Skeletal muscle satellite cell (primary cell): ENCODE data around the gene TAF11L8. TPM values are rescaled to one million over a fixed set of nuclear protein-coding genes. Genes with fewer than 3 reads are reported as not detected.
"Not testable (repeated sequence)": the region's sequence is repeated elsewhere in the genome, so short reads cannot be mapped to it uniquely, and the experiment has no call there.

ENCODE experiments used
- H3K27me3 ChIP-seq: 2 replicates; pipeline ENCODE4 v1.7.0; 2013; ENCODE audit warnings: low read length; ENCODE audit not compliant: control insufficient read depth, insufficient read depth
- H3K36me3 ChIP-seq: 2 replicates; pipeline ENCODE4 v1.7.0; 2013; ENCODE audit warnings: mild to moderate bottlenecking, control low read depth, low read length; ENCODE audit not compliant: insufficient read depth
- H3K4me1 ChIP-seq: 2 replicates; pipeline ENCODE4 v1.7.0; 2013; ENCODE audit warnings: low read length; ENCODE audit not compliant: control insufficient read depth, insufficient read depth
- H3K4me2 ChIP-seq: 2 replicates; pipeline ENCODE4 v1.7.0; 2013; ENCODE audit warnings: mild to moderate bottlenecking, low read length
- H3K4me3 ChIP-seq: 2 replicates; pipeline ENCODE4 v1.7.0; 2013; ENCODE audit warnings: low read length
- H3K9ac ChIP-seq: 2 replicates; pipeline ENCODE4 v1.7.0; 2013; ENCODE audit warnings: mild to moderate bottlenecking, low read depth, low read length, moderate library complexity
- H3K9me3 ChIP-seq: replicated peaks from 2 replicates; pipeline ENCODE4 v1.7.0; 2013; ENCODE audit warnings: mild to moderate bottlenecking, control low read depth, low read length
- total RNA-seq: library from RNA; depleted of rRNA; stranded (reverse); fragments of >200 nt; gene quantifications from 2 replicates; pipeline ENCODE4 v1.2.3, GENCODE V29; 2012; rRNA removed

Gene TAF11L8
- not detected in 2 replicates for total RNA-seq

DNA sequence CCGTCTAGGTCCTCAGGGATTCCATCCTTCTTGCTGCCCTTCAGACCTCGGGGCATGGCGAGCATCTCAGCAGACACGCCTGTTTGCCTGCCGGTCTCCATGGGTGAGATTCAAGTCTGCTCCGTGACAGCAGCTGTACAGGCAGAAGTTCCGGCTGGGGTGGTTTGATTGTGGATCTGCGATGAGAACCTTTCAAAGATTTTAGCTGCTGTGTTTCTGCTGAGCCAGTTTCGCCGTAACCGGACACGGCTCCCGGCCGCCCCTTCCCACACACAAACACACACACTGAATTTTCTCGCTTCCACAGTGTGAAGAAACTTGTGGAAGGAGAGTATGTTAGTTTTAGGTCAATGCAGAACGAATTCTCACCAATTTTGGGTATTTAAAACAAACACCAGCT, at the start of gene TAF11L8:
TAF11L8 (minus strand) TSS at position 101 of the 400 bp plus-strand sequence.
- not testable (repeated sequence) for H3K4me2 ChIP-seq, H3K36me3 ChIP-seq, H3K27me3 ChIP-seq, H3K4me1 ChIP-seq, H3K4me3 ChIP-seq, H3K9me3 ChIP-seq, H3K9ac ChIP-seq

DNA sequence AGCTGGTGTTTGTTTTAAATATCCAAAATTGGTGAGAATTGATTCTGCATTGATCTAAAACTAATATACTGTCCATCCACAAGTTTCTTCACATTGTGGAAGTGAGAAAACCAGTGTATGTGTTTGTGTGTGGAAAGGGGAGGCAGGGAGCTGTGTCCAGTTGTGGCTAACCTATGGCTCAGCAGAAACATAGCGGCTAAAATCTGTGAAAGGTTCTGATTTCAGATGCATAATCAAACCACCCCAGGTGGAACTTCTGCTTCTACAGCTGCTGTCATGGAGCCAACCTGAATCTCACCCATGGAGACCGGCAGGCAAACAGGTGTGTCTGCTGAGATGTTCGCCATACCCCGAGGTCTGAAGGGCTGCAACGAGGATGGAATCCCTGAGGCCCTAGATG, 43.4 kb upstream of the TAF11L8 start, which contains the start of gene TAF11L14:
TAF11L14 (plus strand) TSS at position 301 of the 400 bp plus-strand sequence.
- Histone ChIP-seq H3K4me2 (no peak within 1 kb of the TSS), H3K9me3 (no peaks in the 10 kb centered on the region), H3K9ac (no peak within 1 kb of the TSS), H3K4me1 (no peaks in the 10 kb centered on the region), H3K36me3 (no peaks in the 10 kb centered on the region), H3K4me3 (no peak within 1 kb of the TSS), H3K27me3 (no peaks in the 10 kb centered on the region)

GRCh38 chr5:17631788-17632187, 41.0 kb upstream of the TAF11L8 start, which contains the start of gene TAF11L13:
Gene TAF11L13 (plus strand): TSS chr5:17632088.
- not testable (repeated sequence) for H3K27me3 ChIP-seq, H3K9me3 ChIP-seq, H3K4me1 ChIP-seq

DNA sequence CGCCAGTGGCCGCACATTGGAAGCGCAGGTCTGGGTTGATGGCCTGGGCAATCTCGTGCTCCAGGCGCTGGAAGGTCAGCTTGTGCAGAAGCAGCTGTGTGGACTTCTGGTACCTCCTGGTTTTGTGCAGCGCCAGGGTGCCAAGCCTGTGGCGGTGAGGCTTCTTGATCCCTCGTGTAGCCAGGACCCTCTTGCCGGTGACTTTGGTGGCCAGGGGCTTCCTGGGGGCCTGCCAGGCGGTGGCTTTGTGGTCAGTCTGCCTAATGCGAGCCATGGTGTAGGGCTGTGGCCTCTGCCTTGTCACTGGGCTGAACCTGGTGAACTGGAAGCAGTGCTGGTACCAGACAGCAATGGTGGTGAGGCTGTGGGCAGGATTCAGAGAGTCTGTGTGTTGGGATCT, 34.9 kb upstream of the TAF11L8 start:
- Histone ChIP-seq H3K27me3 (no peaks in the 10 kb centered on the region), H3K4me3 (no peak overlapping the region), H3K9me3 (no peaks in the 10 kb centered on the region), H3K4me1 (no peaks in the 10 kb centered on the region), H3K36me3 (no peaks in the 10 kb centered on the region), H3K4me2 (no peak overlapping the region), H3K9ac (no peak overlapping the region)

More at GRCh38 chr5:17631788-17632187, 41.0 kb upstream of the TAF11L8 start, which contains the start of gene TAF11L13:
- not testable (repeated sequence) for H3K4me2 ChIP-seq, H3K4me3 ChIP-seq, H3K36me3 ChIP-seq, H3K9ac ChIP-seq

DNA sequence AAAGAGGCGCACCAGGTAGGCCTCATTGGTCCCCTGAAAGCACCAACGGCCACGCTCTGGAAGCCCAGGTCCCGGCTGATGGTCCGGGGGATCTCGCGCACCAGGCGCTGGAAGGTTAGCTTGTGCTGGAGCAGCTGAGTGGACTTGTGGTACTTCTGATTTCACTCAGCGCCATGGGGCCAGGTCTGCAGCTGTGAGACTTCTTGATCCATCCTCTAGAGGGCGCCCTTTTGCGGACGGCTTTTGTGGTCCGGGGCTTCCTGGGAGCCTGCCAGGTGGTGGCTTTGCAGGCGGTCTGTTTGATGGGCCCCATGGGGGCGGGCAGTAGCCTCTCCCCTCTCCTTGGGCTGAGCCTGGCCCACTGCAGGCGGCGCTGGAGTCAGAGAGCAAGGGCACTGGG, 29.9 kb upstream of the TAF11L8 start:
- H3K4me1 ChIP-seq: no peaks in the 10 kb centered on the region
- H3K9ac ChIP-seq: no peak overlapping the region
- no peak overlapping the region for H3K4me3 ChIP-seq
- H3K9me3 ChIP-seq: no peaks in the 10 kb centered on the region
- H3K36me3 ChIP-seq: no peaks in the 10 kb centered on the region
- no peaks in the 10 kb centered on the region for H3K27me3 ChIP-seq
- no peak overlapping the region for H3K4me2 ChIP-seq

DNA sequence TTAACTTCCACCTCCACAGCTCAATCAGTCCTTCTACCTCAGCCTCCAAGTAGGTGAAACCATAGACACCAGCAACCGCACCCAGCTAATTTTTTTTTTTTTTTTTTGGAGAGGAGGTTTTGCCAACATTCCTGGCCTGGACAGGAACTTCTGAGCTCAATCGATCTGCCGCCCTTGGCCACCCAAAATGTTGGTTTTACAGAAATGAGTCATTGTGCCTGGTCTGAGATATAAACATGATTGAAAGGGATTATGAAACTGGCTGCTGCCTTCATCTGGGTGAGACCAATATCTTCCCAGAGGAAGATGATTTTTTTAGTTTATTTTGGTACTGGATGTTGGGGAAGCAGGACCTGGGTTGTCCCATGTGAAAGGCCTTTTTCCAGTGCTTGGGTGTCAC, 28.6 kb upstream of the TAF11L8 start:
- no peak overlapping the region for H3K4me3 ChIP-seq
- H3K9ac ChIP-seq: no peak overlapping the region
- no peaks in the 10 kb centered on the region for H3K27me3 ChIP-seq
- H3K36me3 ChIP-seq: no peaks in the 10 kb centered on the region
- H3K4me1 ChIP-seq: no peaks in the 10 kb centered on the region
- H3K4me2 ChIP-seq: no peak overlapping the region
- H3K9me3 ChIP-seq: no peaks in the 10 kb centered on the region

- H3K9ac ChIP-seq: no peak overlapping the region
- H3K36me3 ChIP-seq: no peaks in the 10 kb centered on the region
- H3K4me3 ChIP-seq: no peak overlapping the region
- H3K9me3 ChIP-seq: peaks cover 3% of the 10 kb centered on the region
- H3K27me3 ChIP-seq: no peaks in the 10 kb centered on the region
- H3K4me1 ChIP-seq: no peaks in the 10 kb centered on the region
- H3K4me2 ChIP-seq: no peak overlapping the region
These were observed 24.3 kb upstream of the TAF11L8 start for GRCh38 chr5:17614872-17615605.

- not testable (repeated sequence) for H3K4me3 ChIP-seq, H3K4me1 ChIP-seq, H3K27me3 ChIP-seq, H3K9ac ChIP-seq, H3K4me2 ChIP-seq, H3K36me3 ChIP-seq, H3K9me3 ChIP-seq
These were observed 19.3 kb upstream of the TAF11L8 start, which contains the start of gene TAF11L12 for GRCh38 chr5:17610092-17610491. Gene TAF11L12 (plus strand): TSS chr5:17610392.

DNA sequence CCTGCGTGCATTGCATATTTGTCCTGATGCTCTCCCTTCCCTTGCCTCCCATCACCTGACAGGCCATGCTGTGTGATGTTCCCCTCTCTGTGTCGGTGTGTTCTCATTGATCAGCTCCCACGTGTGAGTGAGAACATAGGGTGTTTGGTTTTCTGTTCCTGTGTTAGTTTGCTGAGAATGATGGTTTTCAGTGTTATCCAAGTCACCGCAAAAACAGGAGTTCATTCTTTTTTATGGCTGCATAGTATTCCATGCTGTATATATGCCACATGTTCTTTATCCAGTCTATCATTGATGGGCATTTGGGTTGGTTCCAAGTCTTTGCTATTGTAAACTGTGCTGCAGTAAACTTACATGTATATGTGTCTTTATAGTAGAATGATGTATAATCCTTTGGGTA, 16.7 kb upstream of the TAF11L8 start:
- not testable (repeated sequence) for H3K4me3 ChIP-seq, H3K9me3 ChIP-seq, H3K9ac ChIP-seq, H3K36me3 ChIP-seq, H3K4me1 ChIP-seq, H3K27me3 ChIP-seq, H3K4me2 ChIP-seq

GRCh38 chr5:17604951-17605350, 14.2 kb upstream of the TAF11L8 start:
- H3K9me3 ChIP-seq: peaks cover 4% of the 10 kb centered on the region
- H3K4me2 ChIP-seq: no peak overlapping the region
- H3K27me3 ChIP-seq: no peaks in the 10 kb centered on the region
- H3K36me3 ChIP-seq: no peaks in the 10 kb centered on the region
- no peak overlapping the region for H3K4me3 ChIP-seq
- no peaks in the 10 kb centered on the region for H3K4me1 ChIP-seq
- H3K9ac ChIP-seq: no peak overlapping the region

DNA sequence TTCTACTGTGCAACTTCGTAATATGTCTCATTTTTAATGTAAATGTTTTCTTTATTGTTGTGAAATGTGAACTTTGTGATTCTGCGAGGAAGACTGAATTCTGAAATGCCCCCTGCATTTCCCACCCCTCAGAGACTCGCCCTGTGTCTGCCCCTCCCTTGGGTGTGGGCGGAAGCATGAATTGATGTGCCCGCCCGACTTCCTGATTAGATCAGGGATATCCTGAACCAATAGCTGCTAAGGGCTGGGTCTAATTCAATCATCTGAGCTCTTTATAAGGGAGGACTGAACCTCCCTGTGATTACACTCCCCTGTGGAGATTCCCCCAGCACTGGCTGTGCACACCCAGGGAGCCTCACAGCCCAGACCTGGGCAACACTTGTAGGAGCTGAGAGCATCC, 13.1 kb upstream of the TAF11L8 start, which contains the start of gene TAF11L11:
TAF11L11 (plus strand) TSS at position 304 of the 400 bp plus-strand sequence.
- H3K9me3 ChIP-seq, H3K9ac ChIP-seq, H3K4me1 ChIP-seq, H3K36me3 ChIP-seq, H3K27me3 ChIP-seq, H3K4me2 ChIP-seq, H3K4me3 ChIP-seq: not testable (repeated sequence)

- H3K4me1 ChIP-seq, H3K36me3 ChIP-seq, H3K9ac ChIP-seq, H3K4me2 ChIP-seq, H3K4me3 ChIP-seq, H3K9me3 ChIP-seq, H3K27me3 ChIP-seq: not testable (repeated sequence)
These were observed 7.0 kb upstream of the TAF11L8 start, which contains the start of gene TAF11L10 for GRCh38 chr5:17597728-17598127. Gene TAF11L10 (minus strand): TSS chr5:17597828.
